WTC11 (cell line): ENCODE measurements around the gene ADAP1.

Experiments
- CBFB ChIP-seq: sonication (generic); formaldehyde crosslinking; IDR thresholded peaks from 2 replicates; pipeline ENCODE4 v1.8.1; 2022; ENCODE audit warnings: mild to moderate bottlenecking, low read depth, missing genetic modification reagents
- CREB1 ChIP-seq: sonication (generic); formaldehyde crosslinking; IDR thresholded peaks from 2 replicates; pipeline ENCODE4 v1.8.0; 2023; ENCODE audit warnings: mild to moderate bottlenecking, missing genetic modification reagents
- E2F4 ChIP-seq: sonication (generic); formaldehyde crosslinking; IDR thresholded peaks from 2 replicates; pipeline ENCODE4 v1.8.1; 2022; ENCODE audit warnings: low read depth, mild to moderate bottlenecking, moderate library complexity, missing genetic modification reagents, borderline replicate concordance
- NR2C2 ChIP-seq: sonication (generic); formaldehyde crosslinking; IDR thresholded peaks from 2 replicates; pipeline ENCODE4 v1.8.0; 2022; ENCODE audit warnings: mild to moderate bottlenecking, missing genetic modification reagents
- SP1 ChIP-seq: sonication (generic); formaldehyde crosslinking; conservative IDR thresholded peaks from 2 replicates; pipeline ENCODE4 v1.8.1; 2022; ENCODE audit warnings: missing genetic modification reagents
- TEAD4 ChIP-seq: sonication (generic); formaldehyde crosslinking; IDR thresholded peaks from 2 replicates; pipeline ENCODE4 v1.8.0; 2022; ENCODE audit warnings: mild to moderate bottlenecking, missing genetic modification reagents
- ZBTB21 ChIP-seq: sonication (generic); formaldehyde crosslinking; IDR thresholded peaks from 2 replicates; pipeline ENCODE4 v1.8.1; 2023; ENCODE audit warnings: mild to moderate bottlenecking, missing genetic modification reagents, borderline replicate concordance
- ZNF138 ChIP-seq: sonication (generic); formaldehyde crosslinking; conservative IDR thresholded peaks from 2 replicates; pipeline ENCODE4 v1.8.1; 2022; ENCODE audit warnings: mild to moderate bottlenecking, moderate library complexity, missing genetic modification reagents
- ZNF416 ChIP-seq: fragments of 250-450 bp; sonication (Bioruptor Pico); IDR thresholded peaks from 2 replicates; pipeline ENCODE4 v1.9.0; 2021; ENCODE audit warnings: mild to moderate bottlenecking, inconsistent platforms
- TF ChIP-seq, protein P1 (sequence below): sonication (generic); formaldehyde crosslinking; IDR thresholded peaks from 2 replicates; pipeline ENCODE4 v1.8.1; 2023; ENCODE audit warnings: mild to moderate bottlenecking, missing genetic modification reagents, moderate library complexity

DNA sequence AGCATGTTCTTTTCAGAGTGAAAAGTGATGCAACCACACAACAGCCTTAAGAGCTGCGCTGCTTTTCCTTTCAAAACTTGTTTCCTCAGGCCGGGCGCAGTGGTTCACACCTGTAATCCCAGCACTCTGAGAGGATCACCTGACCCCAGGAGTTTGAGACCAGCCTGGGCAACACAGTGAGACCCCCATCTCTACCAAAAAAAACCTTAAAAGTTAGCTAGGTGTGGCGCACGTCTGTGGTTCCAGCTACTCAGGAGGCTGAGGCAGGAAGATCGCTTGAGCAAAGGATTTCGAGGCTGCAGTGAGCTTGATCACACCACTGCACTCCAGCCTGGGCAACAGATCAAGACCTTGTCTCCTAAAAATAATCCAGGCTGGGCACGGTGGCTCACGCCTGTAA lies 18.8 kb upstream of the ADAP1 start:
- no peak for TF ChIP-seq ZNF138
- TF ChIP-seq ZNF416 (CRISPR knock-in tag) = no peak
- TF ChIP-seq E2F4 = no peak
- TF ChIP-seq, protein P1, sequence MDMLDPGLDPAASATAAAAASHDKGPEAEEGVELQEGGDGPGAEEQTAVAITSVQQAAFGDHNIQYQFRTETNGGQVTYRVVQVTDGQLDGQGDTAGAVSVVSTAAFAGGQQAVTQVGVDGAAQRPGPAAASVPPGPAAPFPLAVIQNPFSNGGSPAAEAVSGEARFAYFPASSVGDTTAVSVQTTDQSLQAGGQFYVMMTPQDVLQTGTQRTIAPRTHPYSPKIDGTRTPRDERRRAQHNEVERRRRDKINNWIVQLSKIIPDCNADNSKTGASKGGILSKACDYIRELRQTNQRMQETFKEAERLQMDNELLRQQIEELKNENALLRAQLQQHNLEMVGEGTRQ (CRISPR knock-in tag) = no peak
- TF ChIP-seq TEAD4 (CRISPR knock-in tag) = no peak
- no peak for TF ChIP-seq ZBTB21
- no peak for TF ChIP-seq SP1 (CRISPR knock-in tag)
- TF ChIP-seq CBFB (CRISPR knock-in tag) = no peak
- no peak for TF ChIP-seq NR2C2 (CRISPR knock-in tag)
- TF ChIP-seq CREB1 (CRISPR knock-in tag) = no peak
